Choroid plexus epithelial cell (primary cell): ENCODE measurements around the gene BMAL2.
A peak's percentile ranks its signal among the peaks of the same experiment; 100 is the strongest.

Experiments
- DNase-seq: peaks from one replicate; pipeline ENCODE4 v3.0.0-alpha.2; 2010; ENCODE audit warnings: low read depth
- H3K4me3 ChIP-seq: 2 replicates; pipeline ENCODE4 v1.5.1; 2011; ENCODE audit warnings: low read depth, mild to moderate bottlenecking, control low read depth, low read length, moderate library complexity
- CTCF ChIP-seq: conservative IDR thresholded peaks from 2 replicates; pipeline ENCODE4 v1.5.1; 2011; ENCODE audit warnings: low read depth, mild to moderate bottlenecking, control low read depth, inconsistent platforms, low read length, moderate library complexity

Gene BMAL2

DNA sequence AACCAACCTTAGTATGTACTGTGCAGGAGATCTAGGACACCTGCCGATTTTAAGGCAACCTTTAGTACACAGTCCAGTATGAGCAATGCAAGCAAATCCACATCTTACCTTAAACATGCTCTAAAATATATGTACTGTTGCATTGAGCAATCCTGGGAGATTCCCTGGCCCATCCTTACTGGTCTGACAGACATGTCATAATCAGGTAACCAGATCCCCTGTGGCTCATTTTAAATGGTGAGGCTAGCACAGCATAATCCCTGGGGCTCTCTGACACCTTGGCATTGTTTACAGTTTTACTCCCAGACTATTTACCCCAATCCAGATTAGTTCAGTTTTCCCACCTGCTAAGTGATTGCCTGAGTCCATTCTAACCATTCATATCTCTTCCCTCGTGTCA, 15.1 kb downstream of the BMAL2 start:
- no peak for DNase-seq
- TF ChIP-seq CTCF, result no peak
- H3K4me3 ChIP-seq, result no peak overlapping the region

DNA sequence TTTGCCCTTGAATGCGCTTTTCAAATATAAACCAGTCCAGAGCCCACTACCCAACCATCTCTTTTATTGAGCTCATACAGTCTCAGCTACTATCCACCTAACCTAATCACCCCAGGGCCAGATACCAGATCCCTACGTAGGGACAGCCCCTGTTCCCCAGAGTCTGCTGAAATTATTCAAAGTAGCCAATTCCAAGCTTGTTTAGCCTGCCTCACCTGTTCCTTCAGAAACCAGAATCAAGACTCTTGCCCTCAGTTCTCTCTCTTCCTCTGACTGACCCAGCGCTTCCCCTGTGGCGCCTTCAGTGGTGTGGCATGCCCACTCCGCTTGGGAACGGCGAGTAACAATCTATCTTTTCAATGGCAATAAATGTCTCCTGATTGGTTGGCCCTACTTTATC, 18.8 kb downstream of the BMAL2 start:
- no peak for DNase-seq
- no peak overlapping the region for H3K4me3 ChIP-seq
- TF ChIP-seq CTCF, result no peak

DNA sequence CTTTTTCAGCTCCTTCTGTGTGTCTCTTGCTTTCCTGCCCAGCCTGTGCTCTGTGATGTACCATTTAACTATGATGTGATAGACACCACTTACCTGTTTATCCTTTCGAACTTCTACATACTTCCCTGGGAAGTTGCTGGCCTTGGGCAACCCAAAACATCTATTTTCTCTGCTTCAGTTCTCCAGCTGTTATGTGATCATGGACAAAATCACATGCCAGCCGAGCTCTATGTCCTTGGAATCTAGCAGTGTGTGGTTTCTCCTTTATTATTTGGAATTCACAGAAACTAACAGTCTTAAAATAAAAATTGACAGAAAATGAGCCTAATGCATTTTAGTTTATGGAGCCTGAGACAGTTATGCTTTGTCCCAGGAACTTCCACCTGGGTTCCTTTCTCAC, 22.9 kb downstream of the BMAL2 start:
- no peak for TF ChIP-seq CTCF

DNA sequence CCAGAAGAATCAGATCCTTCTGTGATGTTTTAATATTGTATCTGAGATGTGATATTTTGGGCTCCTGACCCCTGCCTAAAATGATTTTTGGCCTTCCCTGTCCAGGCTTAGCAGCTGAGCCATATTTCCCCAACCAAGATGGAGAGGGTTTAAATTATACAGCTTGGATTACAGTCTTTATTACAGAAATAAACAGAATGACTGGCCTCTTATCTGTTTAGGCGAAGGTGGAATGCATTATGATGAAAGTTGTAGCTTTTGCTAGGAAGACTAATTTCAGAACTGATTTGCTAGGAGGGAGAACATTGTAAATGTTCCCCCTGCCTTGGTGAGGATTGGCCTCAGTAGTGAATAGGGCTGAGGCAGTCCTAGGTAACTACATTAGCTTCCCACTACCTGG, 23.3 kb downstream of the BMAL2 start:
- no peak for TF ChIP-seq CTCF
- DNase-seq, result peak; percentile 5
- no peak overlapping the region for H3K4me3 ChIP-seq

More for the DNA sequence above, 22.9 kb downstream of the BMAL2 start:
- no peak overlapping the region for H3K4me3 ChIP-seq
- no peak for DNase-seq

- no peak for DNase-seq
- no peak overlapping the region for H3K4me3 ChIP-seq
- TF ChIP-seq CTCF, result no peak
Observed at GRCh38 chr12:27359578-27360340, 27.1 kb downstream of the BMAL2 start.

DNA sequence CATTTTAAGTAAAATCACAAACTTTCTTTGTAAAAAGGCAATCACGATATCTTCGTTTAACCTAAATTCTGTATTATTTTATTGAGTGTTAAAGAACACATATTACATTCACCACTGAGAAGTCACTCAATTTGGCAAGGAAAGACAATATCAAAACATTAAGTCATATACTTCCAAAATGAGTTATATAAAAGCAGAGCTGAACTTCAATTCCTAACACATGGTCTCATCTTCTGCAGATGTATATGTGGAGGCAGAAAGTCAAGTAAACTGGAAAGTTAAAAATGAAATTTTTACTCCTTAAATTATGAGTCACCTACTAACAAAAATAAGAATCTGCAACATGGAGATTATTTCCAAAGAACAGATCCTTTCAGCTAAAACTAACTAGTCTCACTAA, 28.7 kb downstream of the BMAL2 start:
- TF ChIP-seq CTCF, result no peak
- no peak for DNase-seq
- H3K4me3 ChIP-seq, result no peak overlapping the region

DNA sequence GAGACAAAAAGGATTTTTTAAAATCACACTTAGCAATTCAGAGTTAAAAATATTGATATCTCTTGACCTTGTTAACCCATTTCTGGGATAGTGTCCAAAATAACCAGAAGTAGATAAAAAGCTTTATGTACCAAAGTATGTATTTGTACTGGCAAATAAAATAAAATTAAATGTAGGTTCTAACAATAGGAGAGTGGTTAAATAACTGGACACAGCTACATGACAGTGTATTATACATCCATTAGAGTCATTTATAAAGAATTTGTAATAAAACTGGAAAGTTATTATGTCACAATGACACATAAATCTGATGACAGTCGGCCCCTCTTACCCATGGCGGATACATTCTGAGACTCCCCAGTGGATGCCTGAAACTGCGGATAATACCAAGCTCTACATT, 34.0 kb downstream of the BMAL2 start:
- no peak for DNase-seq
- TF ChIP-seq CTCF, result no peak
- H3K4me3 ChIP-seq, result no peak overlapping the region
